AG09319 (cell line): Measurements from ENCODE around the gene LRRC38.

Source experiments
- DNase-seq: peaks from one replicate; pipeline ENCODE4 v3.0.0-alpha.2; 2010; ENCODE audit warnings: low read depth; ENCODE audit errors: extremely low read depth
- TF ChIP-seq, protein P1 (sequence below): IDR thresholded peaks from 2 replicates; pipeline ENCODE4 v1.5.1; 2011; ENCODE audit warnings: low read depth, mild to moderate bottlenecking, inconsistent platforms, low read length, moderate library complexity

Gene LRRC38

DNA sequence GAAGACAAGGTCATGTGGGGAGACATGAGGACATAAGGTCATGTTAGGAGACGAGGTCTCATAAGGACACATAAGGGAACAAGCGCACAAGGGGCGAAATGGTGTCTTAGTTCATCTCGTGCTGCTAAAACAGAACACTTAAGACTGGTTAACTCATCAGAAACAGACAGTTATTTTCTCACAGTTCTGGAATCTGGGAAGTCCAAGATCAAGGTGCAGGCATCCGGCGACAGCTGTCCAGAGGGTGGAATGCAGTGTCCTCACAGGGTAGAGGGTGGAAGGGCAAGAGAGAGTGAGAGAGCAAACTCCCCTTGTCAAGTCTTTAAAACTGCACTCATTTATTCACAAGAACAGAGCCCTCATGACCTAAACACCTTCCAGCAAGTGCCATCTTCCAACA lies 35.2 kb upstream of the LRRC38 start:
- DNase-seq: no peak
- TF ChIP-seq, protein P1, sequence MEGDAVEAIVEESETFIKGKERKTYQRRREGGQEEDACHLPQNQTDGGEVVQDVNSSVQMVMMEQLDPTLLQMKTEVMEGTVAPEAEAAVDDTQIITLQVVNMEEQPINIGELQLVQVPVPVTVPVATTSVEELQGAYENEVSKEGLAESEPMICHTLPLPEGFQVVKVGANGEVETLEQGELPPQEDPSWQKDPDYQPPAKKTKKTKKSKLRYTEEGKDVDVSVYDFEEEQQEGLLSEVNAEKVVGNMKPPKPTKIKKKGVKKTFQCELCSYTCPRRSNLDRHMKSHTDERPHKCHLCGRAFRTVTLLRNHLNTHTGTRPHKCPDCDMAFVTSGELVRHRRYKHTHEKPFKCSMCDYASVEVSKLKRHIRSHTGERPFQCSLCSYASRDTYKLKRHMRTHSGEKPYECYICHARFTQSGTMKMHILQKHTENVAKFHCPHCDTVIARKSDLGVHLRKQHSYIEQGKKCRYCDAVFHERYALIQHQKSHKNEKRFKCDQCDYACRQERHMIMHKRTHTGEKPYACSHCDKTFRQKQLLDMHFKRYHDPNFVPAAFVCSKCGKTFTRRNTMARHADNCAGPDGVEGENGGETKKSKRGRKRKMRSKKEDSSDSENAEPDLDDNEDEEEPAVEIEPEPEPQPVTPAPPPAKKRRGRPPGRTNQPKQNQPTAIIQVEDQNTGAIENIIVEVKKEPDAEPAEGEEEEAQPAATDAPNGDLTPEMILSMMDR: no peak

DNA sequence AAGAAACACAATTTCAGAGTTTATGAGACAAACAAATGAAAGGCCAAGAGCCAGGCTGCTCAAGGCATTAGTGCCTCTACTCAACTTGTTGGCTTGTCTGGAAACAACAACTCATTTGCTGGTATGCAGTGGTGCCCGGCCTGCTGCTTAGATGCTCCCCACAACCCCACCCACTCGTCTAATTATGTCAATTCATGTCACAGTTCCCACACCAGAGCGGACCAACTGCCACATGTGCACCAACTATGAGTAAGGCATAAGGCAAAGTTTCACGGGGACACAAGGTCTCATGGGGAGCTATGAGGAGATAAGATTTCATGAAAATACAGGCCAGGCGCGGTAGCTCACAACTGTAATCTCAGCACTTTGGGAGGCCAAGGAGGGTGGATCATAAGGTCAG lies 34.5 kb upstream of the LRRC38 start:
- no peak for DNase-seq
- TF ChIP-seq, protein P1: no peak

DNA sequence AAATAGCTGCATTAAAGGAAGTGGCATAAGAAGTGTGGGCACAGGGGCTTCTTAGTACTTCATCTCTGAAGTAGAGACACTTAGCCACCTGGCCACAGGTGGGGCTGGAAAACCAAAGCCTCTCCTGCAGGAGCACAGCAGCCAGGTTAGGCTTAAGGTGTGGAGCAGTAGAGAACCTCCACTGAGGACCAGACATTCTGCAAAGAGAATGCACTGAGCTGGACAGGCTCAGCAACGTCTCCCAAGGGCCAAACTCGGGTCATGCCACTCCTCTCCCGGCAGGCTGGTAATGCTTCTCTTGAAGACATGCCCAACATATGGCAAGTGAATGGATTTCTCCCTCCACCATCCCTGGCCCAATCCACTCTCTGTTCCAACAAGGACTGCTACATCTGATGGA lies 33.0 kb upstream of the LRRC38 start:
- TF ChIP-seq, protein P1: no peak

DNA sequence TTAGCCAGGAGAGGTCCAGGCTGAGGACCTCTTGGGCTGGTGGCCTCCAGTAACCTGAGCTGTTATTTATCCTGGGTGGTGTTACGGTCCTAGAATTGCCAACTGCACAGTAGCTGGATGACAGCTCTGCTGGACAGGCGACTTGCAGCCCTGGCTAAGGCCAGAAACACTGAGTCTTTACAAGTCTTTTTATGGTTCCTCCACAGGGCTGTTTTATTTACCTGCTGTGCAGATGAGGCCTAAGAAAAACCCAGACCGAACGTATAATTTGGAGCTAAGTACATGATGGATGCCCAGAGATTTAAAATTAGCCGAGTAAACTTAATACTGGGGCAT lies 30.4 kb upstream of the LRRC38 start:
- DNase-seq: no peak
- TF ChIP-seq, protein P1: no peak

More for the DNA sequence above, 33.0 kb upstream of the LRRC38 start:
- DNase-seq: no peak

DNA sequence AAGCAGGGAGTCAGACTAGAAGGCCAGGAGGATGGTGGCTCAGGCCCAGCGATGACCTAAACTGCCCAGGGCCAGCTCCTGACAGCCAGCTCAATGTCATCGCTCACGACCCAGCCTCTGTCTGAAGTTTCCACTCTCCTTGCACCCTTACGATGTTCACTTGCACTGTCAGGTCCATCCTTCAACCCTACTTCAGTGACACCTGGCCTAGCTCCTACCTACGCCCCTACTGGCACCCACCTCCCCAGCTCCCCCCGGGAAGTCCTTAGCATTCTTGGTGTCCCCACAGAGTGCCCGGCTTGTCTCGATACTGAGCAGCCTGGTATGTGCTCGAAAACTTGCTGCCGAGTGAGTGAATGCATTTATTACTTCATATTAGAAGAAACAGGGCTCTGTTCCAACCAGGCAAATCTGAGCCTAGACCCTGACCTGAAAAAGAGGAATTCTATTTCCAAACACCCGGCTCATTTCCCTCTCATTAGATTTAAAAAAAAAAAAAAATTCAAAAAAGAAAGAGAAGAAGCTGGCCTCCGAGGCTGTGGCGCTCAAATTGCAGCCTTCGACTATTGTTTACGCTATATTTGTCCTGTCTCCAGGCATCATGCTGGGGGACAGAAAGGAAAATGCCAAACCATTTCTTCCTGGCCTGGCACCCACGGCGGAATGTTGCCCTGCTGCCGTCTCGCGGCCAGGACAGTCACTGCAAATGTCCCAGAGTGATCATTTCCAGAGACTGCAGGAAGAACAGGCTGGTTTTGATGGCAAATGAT lies 29.8 kb upstream of the LRRC38 start:
- DNase-seq: no peak
- TF ChIP-seq, protein P1: peak; percentile 33

DNA sequence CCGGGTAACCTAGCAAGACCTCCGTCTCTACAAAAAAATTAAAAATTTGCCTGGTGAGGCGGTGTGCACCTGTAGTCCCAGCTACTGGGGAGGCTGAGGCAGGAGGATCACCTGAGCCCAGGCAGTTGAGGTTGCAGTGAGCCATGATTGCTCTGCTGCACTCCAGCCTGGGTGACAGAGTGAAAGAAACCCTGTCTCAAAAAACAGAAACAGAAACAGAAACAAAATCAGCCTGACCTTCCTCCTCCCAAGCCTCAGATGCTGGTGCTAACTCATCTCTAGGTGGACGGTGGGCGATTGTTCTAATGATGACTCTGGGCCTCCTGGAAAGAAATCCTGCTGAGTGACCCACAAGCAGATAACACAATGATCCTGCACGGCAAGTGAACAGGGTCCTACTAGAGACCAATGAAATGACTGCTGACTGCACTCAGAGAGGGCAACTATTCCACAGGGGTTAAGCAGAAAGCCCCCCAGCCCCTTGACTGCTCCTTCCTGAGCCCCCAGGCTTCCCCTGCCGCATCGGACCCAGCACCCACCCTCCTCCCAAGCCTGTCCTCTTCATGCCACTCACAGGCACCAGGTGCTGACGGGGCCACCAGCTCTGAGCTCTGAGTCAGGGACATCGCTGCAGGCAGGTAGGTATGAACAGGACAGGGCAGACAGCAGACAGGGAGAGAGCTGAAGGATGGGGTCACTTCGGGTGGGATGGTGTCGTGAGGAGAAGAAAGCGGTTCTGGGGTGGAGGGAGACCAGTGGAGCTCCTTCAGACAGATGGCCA lies 27.8 kb upstream of the LRRC38 start:
- TF ChIP-seq, protein P1: no peak

DNA sequence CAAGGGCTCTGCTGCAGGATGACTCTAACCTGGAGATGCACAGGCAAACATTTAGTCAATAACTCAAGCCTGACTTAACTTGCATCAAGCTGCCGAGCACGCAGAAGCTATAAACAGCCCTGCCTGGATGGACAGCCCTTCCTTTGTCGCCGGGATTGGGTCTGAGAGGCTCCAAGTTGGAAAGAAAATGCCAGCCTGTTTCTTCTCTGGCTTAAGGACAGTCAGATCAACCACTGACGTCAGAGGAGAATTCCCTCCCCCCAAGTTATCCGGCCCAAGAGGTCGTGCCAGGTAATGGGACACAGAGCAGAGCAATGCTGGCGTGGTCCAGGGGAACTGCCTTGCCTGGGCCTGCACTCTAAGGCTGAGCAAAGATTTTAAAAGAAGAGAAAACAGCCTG lies 27.1 kb upstream of the LRRC38 start:
- DNase-seq: no peak
- TF ChIP-seq, protein P1: no peak

More for the DNA sequence above, 27.8 kb upstream of the LRRC38 start:
- no peak for DNase-seq
